ENCODE measurements around the gene SLC35C1.
A peak's percentile ranks its signal among the peaks of the same experiment; 100 is the strongest.

The SLC35C1 gene

GRCh38 chr11:45812581-45813548, 7.9 kb downstream of the SLC35C1 start:
- no peaks in the 10 kb centered on the region for H3K4me1 ChIP-seq
- H3K4me3 ChIP-seq (ENCODE audit: low read depth, low read length) = no peak overlapping the region
- no peaks in the 10 kb centered on the region for H3K27me3 ChIP-seq
- TF ChIP-seq, protein P1, sequence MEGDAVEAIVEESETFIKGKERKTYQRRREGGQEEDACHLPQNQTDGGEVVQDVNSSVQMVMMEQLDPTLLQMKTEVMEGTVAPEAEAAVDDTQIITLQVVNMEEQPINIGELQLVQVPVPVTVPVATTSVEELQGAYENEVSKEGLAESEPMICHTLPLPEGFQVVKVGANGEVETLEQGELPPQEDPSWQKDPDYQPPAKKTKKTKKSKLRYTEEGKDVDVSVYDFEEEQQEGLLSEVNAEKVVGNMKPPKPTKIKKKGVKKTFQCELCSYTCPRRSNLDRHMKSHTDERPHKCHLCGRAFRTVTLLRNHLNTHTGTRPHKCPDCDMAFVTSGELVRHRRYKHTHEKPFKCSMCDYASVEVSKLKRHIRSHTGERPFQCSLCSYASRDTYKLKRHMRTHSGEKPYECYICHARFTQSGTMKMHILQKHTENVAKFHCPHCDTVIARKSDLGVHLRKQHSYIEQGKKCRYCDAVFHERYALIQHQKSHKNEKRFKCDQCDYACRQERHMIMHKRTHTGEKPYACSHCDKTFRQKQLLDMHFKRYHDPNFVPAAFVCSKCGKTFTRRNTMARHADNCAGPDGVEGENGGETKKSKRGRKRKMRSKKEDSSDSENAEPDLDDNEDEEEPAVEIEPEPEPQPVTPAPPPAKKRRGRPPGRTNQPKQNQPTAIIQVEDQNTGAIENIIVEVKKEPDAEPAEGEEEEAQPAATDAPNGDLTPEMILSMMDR (IDR thresholded peaks at IDR 0.05; ENCODE audit: low read depth, low read length) = no peak
- peak; percentile 21 for DNase-seq
- no peaks in the 10 kb centered on the region for H3K36me3 ChIP-seq
- H3K9me3 ChIP-seq = no peaks in the 10 kb centered on the region

DNA sequence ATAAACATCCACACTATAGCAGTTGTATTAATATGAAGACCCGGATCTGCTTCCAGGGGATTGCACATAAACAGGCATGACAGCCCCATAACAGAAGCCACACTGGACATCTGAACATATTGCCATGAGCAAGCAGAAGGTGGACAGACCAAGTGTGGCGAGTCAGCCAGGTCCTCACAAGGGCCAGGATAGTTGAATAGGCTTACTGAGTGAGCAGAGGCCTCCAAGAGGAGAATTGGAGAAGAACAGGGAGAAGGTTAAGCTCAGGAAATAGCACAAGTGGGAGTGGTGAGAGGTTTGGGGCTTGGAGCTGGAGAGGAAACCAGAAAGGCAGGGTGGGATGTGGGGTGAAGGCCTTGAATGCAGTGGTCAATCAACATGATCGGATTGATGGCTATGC, 10.8 kb downstream of the SLC35C1 start:
- TF ChIP-seq, protein P1 (IDR thresholded peaks at IDR 0.05; ENCODE audit: low read depth, low read length) = no peak
- Histone ChIP-seq H3K4me1 (no peaks in the 10 kb centered on the region), H3K27me3 (no peaks in the 10 kb centered on the region), H3K9me3 (no peaks in the 10 kb centered on the region), H3K4me3 (ENCODE audit: low read depth, low read length) (no peak overlapping the region), H3K36me3 (no peaks in the 10 kb centered on the region)
- DNase-seq = no peak

DNA sequence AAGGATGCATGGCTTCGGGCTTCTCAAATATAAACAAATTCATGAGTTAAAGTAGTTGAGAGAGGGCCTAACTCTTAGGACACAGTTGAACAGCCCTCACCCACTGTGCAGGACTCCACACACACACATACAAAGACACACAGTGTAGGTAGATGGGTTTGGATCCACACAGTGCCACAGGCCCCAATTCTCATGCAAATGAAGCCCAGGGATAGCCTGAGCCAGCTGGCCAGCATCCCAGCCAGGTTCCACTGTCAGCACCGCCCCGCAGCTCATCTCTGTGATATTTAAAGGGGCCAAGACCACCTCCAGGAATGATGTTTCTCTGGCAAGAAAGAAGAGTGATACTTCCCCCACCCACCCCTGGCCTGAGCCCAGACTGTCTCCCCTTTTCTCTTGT, 11.7 kb downstream of the SLC35C1 start:
- no peak overlapping the region for H3K4me3 ChIP-seq (ENCODE audit: low read depth, low read length)
- DNase-seq = no peak
- no peaks in the 10 kb centered on the region for H3K9me3 ChIP-seq
- H3K4me1 ChIP-seq = no peaks in the 10 kb centered on the region
- no peaks in the 10 kb centered on the region for H3K36me3 ChIP-seq
- no peaks in the 10 kb centered on the region for H3K27me3 ChIP-seq
- TF ChIP-seq, protein P1 (IDR thresholded peaks at IDR 0.05; ENCODE audit: low read depth, low read length) = no peak

GRCh38 chr11:45817191-45817590, 12.2 kb downstream of the SLC35C1 start:
- no peaks in the 10 kb centered on the region for H3K36me3 ChIP-seq
- TF ChIP-seq, protein P1 (IDR thresholded peaks at IDR 0.05; ENCODE audit: low read depth, low read length) = no peak

DNA sequence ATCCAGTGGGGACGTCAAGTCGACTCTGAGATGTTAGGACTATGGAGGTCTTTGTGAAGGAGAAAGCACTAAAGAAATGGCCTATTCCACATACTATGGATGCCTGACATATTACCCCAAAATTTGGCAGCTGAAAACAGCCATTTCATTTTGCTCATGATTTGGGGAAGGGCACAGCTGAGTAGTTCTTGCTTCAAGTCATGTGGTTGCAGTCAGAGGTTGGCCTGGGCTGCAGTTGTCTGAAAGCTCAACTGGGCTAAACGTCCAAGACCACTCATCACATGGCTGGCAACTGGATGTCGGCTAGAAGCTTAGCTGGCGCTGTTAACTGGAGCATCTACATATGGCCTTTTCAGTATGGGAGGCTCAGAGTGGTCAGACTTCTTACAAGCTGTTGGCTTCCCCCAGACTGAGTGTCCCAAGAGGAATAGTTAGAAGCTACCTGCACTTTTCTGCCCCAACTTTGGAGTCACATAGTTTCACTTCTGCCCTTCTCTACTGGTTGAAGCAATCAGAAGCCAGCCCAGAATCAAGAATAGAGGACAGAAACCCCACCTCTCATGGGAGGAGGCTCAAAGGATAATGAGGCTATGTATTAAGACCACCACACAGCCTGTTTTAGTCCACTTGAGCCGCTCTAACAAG, 14.1 kb downstream of the SLC35C1 start:
- TF ChIP-seq, protein P1 (IDR thresholded peaks at IDR 0.05; ENCODE audit: low read depth, low read length) = no peak
- DNase-seq = no peak
- Histone ChIP-seq H3K36me3 (no peaks in the 10 kb centered on the region), H3K4me1 (no peaks in the 10 kb centered on the region), H3K27me3 (no peaks in the 10 kb centered on the region), H3K4me3 (ENCODE audit: low read depth, low read length) (no peak overlapping the region), H3K9me3 (no peaks in the 10 kb centered on the region)

More at GRCh38 chr11:45817191-45817590, 12.2 kb downstream of the SLC35C1 start:
- H3K9me3 ChIP-seq = no peaks in the 10 kb centered on the region
- no peak for DNase-seq
- no peak overlapping the region for H3K4me3 ChIP-seq (ENCODE audit: low read depth, low read length)
- no peaks in the 10 kb centered on the region for H3K4me1 ChIP-seq
- H3K27me3 ChIP-seq = no peaks in the 10 kb centered on the region

Measured in BE2C (cell line).